H9 (cell line): ENCODE results near the gene MBLAC1. TPM values are rescaled to one million over a fixed set of nuclear protein-coding genes. Genes with fewer than 3 reads are reported as not detected.

Experiments
- DNase-seq: peaks from one replicate; pipeline ENCODE4 v3.0.0-alpha.2; 2017
- H2AFZ ChIP-seq: one replicate; pipeline ENCODE4 v1.6.1; 2013; ENCODE audit warnings: mild to moderate bottlenecking, low read length, control low read depth, moderate library complexity
- H2AK5ac ChIP-seq: 2 replicates; pipeline ENCODE4 v1.6.1; 2013; ENCODE audit warnings: low read length, control low read depth, mixed read lengths; ENCODE audit not compliant: insufficient read length
- H2BK120ac ChIP-seq: one replicate; pipeline ENCODE4 v1.6.1; 2013; ENCODE audit warnings: low read depth, mild to moderate bottlenecking, low read length, control low read depth, inconsistent platforms; ENCODE audit not compliant: poor library complexity, severe bottlenecking
- H2BK12ac ChIP-seq: 2 replicates; pipeline ENCODE4 v1.6.1; 2013; ENCODE audit warnings: low read length, control low read depth, mixed read lengths, low read depth; ENCODE audit not compliant: insufficient read length
- H2BK15ac ChIP-seq: 2 replicates; pipeline ENCODE4 v1.6.1; 2013; ENCODE audit warnings: low read depth, low read length, control low read depth
- H2BK20ac ChIP-seq: one replicate; pipeline ENCODE4 v1.6.1; 2013; ENCODE audit warnings: low read depth, mild to moderate bottlenecking, low read length, control low read depth, inconsistent platforms; ENCODE audit not compliant: poor library complexity, severe bottlenecking
- H2BK5ac ChIP-seq: 2 replicates; pipeline ENCODE4 v1.6.1; 2013; ENCODE audit warnings: low read length, control low read depth, mixed read lengths; ENCODE audit not compliant: insufficient read length
- H3K14ac ChIP-seq: 2 replicates; pipeline ENCODE4 v1.6.1; 2013; ENCODE audit warnings: low read length, control low read depth; ENCODE audit not compliant: insufficient read depth
- H3K18ac ChIP-seq: 2 replicates; pipeline ENCODE4 v1.6.1; 2013; ENCODE audit warnings: low read depth, mild to moderate bottlenecking, mixed read lengths, low read length, control low read depth; ENCODE audit not compliant: insufficient read length
- H3K23ac ChIP-seq: 2 replicates; pipeline ENCODE4 v1.6.1; 2013; ENCODE audit warnings: low read length, control low read depth, mixed read lengths, low read depth; ENCODE audit not compliant: insufficient read length
- H3K23me2 ChIP-seq: 2 replicates; pipeline ENCODE4 v1.6.1; 2013; ENCODE audit warnings: low read depth, mild to moderate bottlenecking, mixed read lengths, low read length, control low read depth; ENCODE audit not compliant: insufficient read length, poor library complexity, severe bottlenecking
- H3K27ac ChIP-seq: 2 replicates; pipeline ENCODE4 v1.5.1; 2013; ENCODE audit warnings: low read length, control low read depth, mixed read lengths, low read depth; ENCODE audit not compliant: insufficient read length
- H3K27me3 ChIP-seq: 2 replicates; pipeline ENCODE4 v1.6.1; 2013; ENCODE audit warnings: low read length, control low read depth, inconsistent platforms; ENCODE audit not compliant: insufficient read depth
- H3K4ac ChIP-seq: 2 replicates; pipeline ENCODE4 v1.6.1; 2013; ENCODE audit warnings: low read depth, mild to moderate bottlenecking, control low read depth, inconsistent platforms, low read length, moderate library complexity
- H3K4me1 ChIP-seq: 2 replicates; pipeline ENCODE4 v1.6.1; 2013; ENCODE audit warnings: low read length, control low read depth, inconsistent platforms; ENCODE audit not compliant: insufficient read depth
- H3K4me2 ChIP-seq: 2 replicates; pipeline ENCODE4 v1.6.1; 2013; ENCODE audit warnings: low read length, control low read depth, mixed read lengths; ENCODE audit not compliant: insufficient read length, insufficient read depth
- H3K56ac ChIP-seq: 2 replicates; pipeline ENCODE4 v1.6.1; 2013; ENCODE audit warnings: low read depth, mild to moderate bottlenecking, mixed read lengths, low read length, control low read depth; ENCODE audit not compliant: insufficient read length
- H3K79me1 ChIP-seq: 2 replicates; pipeline ENCODE4 v1.6.1; 2013; ENCODE audit warnings: low read depth, mild to moderate bottlenecking, moderate library complexity, low read length, control low read depth, inconsistent platforms; ENCODE audit not compliant: insufficient read depth, poor library complexity, severe bottlenecking
- H3K79me2 ChIP-seq: 2 replicates; pipeline ENCODE4 v1.6.1; 2013; ENCODE audit warnings: low read length, control low read depth, inconsistent platforms; ENCODE audit not compliant: insufficient read depth
- H3K9ac ChIP-seq: 2 replicates; pipeline ENCODE4 v1.6.1; 2013; ENCODE audit warnings: low read length, control low read depth, mixed read lengths; ENCODE audit not compliant: insufficient read length; ENCODE audit errors: extremely low read depth
- H3K9me3 ChIP-seq: one replicate; pipeline ENCODE4 v1.6.1; 2013; ENCODE audit warnings: low read depth, low read length, inconsistent platforms; ENCODE audit not compliant: control insufficient read depth
- H3T11ph ChIP-seq: one replicate; pipeline ENCODE4 v1.6.1; 2013; ENCODE audit warnings: mild to moderate bottlenecking, low read length, control low read depth, inconsistent platforms
- H4K20me1 ChIP-seq: one replicate; pipeline ENCODE4 v1.6.1; 2013; ENCODE audit not compliant: control insufficient read depth, insufficient read length, insufficient read depth
- H4K5ac ChIP-seq: 2 replicates; pipeline ENCODE4 v1.6.1; 2013; ENCODE audit warnings: low read depth, mild to moderate bottlenecking, mixed read lengths, low read length, control low read depth; ENCODE audit not compliant: insufficient read length
- H4K8ac ChIP-seq: replicated peaks from 2 replicates; pipeline ENCODE4 v1.6.1; 2013; ENCODE audit warnings: low read length, control low read depth, mixed read lengths, low read depth; ENCODE audit not compliant: insufficient read length
- H4K91ac ChIP-seq: 2 replicates; pipeline ENCODE4 v1.6.1; 2013; ENCODE audit warnings: low read depth, mild to moderate bottlenecking, moderate library complexity, mixed read lengths, low read length, control low read depth; ENCODE audit not compliant: insufficient read length
- H3K27ac Mint-ChIP-seq, 3 experiments: 2 replicates in 2 of 3; 3 replicates in 1 of 3; pipeline ENCODE4 v1.8.0; 2020 to 2021; ENCODE audit warnings: mixed read lengths in 3 of 3, mild to moderate bottlenecking in 1 of 3, moderate library complexity in 1 of 3
- H3K27me3 Mint-ChIP-seq: 2 replicates; pipeline ENCODE4 v1.8.0; 2021; ENCODE audit warnings: low read depth, mild to moderate bottlenecking, moderate library complexity, mixed read lengths
- H3K36me3 Mint-ChIP-seq, 3 experiments: 2 replicates in 2 of 3; 3 replicates in 1 of 3; pipeline ENCODE4 v1.8.0; 2020 to 2021; ENCODE audit warnings: low read depth in 3 of 3, mixed read lengths in 3 of 3; ENCODE audit not compliant: insufficient read depth in 1 of 3
- H3K4me1 Mint-ChIP-seq, 2 experiments: 2 replicates each; pipeline ENCODE4 v1.8.0; 2020; ENCODE audit warnings: mixed read lengths in 2 of 2
- H3K4me3 Mint-ChIP-seq, 2 experiments: 2 replicates in 1 of 2; 3 replicates in 1 of 2; pipeline ENCODE4 v1.8.0; 2020 to 2021; ENCODE audit warnings: mild to moderate bottlenecking in 2 of 2, mixed read lengths in 2 of 2, moderate library complexity in 1 of 2
- H3K9me3 Mint-ChIP-seq, 2 experiments: 2 replicates in 1 of 2; 3 replicates in 1 of 2; pipeline ENCODE4 v1.8.0; 2020; ENCODE audit warnings: mild to moderate bottlenecking in 2 of 2, mixed read lengths in 2 of 2, moderate library complexity in 1 of 2
- CTCF ChIP-seq: fragments of 200-600 bp; sonication (generic); conservative IDR thresholded peaks from 3 replicates; pipeline ENCODE4 v1.8.0; 2021; ENCODE audit warnings: antibody characterized with exemption, mild to moderate bottlenecking
- WGBS: extraction: QIAGEN DNeasy Blood & Tissue Kit; methylation state at CpG from one replicate; pipeline ENCODE4 v1.1.7; 2013; ENCODE audit warnings: missing lambda C conversion rate, low lambda C conversion rate, mixed read lengths; ENCODE audit not compliant: insufficient read length; ENCODE audit errors: extremely low coverage; 5-methylcytosine and 5-hydroxymethylcytosine counted together
- total RNA-seq: library from RNA; stranded (reverse); gene quantifications from 2 replicates; pipeline ENCODE4 v1.2.1, GENCODE V29; 2021

The MBLAC1 gene
- total RNA-seq, 1 experiment from 2014 or later: 1.9 TPM

- H2BK15ac ChIP-seq: no peak overlapping the region
- H2BK120ac ChIP-seq: no peak overlapping the region
- H3K23ac ChIP-seq: no peak overlapping the region
- peak overlapping the region; percentile 46 for H4K5ac ChIP-seq
- no peaks in the 10 kb centered on the region; the same call in 1 of the 2 replicates for H3K79me2 ChIP-seq
- H3K23me2 ChIP-seq: peaks cover 9% of the 10 kb centered on the region
- no peaks in the 10 kb centered on the region for H4K20me1 ChIP-seq
- no peak overlapping the region for H4K91ac ChIP-seq
- no peak overlapping the region for H4K8ac ChIP-seq
- H3T11ph ChIP-seq: no peak overlapping the region
- H3K36me3 Mint-ChIP-seq: peaks cover 26 to 29% (median 28%) of the 10 kb centered on the region in 3 experiments; a peak in 6 of 7 replicates
- H3K27ac ChIP-seq: no peak overlapping the region
- H3K27ac Mint-ChIP-seq: peak overlapping the region in 1 of 3 experiments; percentile 75; a peak in 1 of 7 replicates
- no peak overlapping the region for H3K56ac ChIP-seq
- no peak overlapping the region for H3K18ac ChIP-seq
- H3K4ac ChIP-seq: no peak overlapping the region
- no peak overlapping the region for H2AK5ac ChIP-seq
- no peak overlapping the region for H2BK5ac ChIP-seq
- no peak overlapping the region for H2AFZ ChIP-seq
- no peaks in the 10 kb centered on the region; the same call in 1 of the 2 replicates for H3K4me1 ChIP-seq
- no CpG with 5 or more reads among the region's 14 CpGs for WGBS
- H3K9me3 ChIP-seq: no peaks in the 10 kb centered on the region
- H3K14ac ChIP-seq: peak overlapping the region; percentile 95; the same call in 1 of the 2 replicates
- DNase-seq: no peak
- no peak for TF ChIP-seq CTCF
- no peak overlapping the region for H2BK12ac ChIP-seq
- no peak overlapping the region for H2BK20ac ChIP-seq
- H3K27me3 Mint-ChIP-seq: peaks cover 32% of the 10 kb centered on the region
- peak overlapping the region; percentile 85 to 95 for H3K4me3 Mint-ChIP-seq
- no peaks in the 10 kb centered on the region for H3K9me3 Mint-ChIP-seq
- peaks cover 20 to 26% of the 10 kb centered on the region in 2 experiments for H3K4me1 Mint-ChIP-seq
- H3K9ac ChIP-seq: peak overlapping the region; percentile 26
- H3K4me2 ChIP-seq: peak overlapping the region; percentile 80
- H3K79me1 ChIP-seq: no peaks in the 10 kb centered on the region
- no peaks in the 10 kb centered on the region; the same call in 1 of the 2 replicates for H3K27me3 ChIP-seq
Observed at GRCh38 chr7:100176096-100177044, 49.6 kb downstream of the MBLAC1 start.
